Measurements from ENCODE around the gene SLC30A4. TPM values are rescaled to one million over a fixed set of nuclear protein-coding genes. Genes with fewer than 3 reads are reported as not detected.
"Not testable (repeated sequence)": the region's sequence is repeated elsewhere in the genome, so short reads cannot be mapped to it uniquely, and the experiment has no call there.

The SLC30A4 gene
- total RNA-seq, 1 experiment from 2014 or later: 5.8 TPM

- Histone ChIP-seq H3K27ac (no peak overlapping the region), H3K4me1 (replicated peaks) (no peaks in the 10 kb centered on the region), H3K9me3 (replicated peaks) (no peaks in the 10 kb centered on the region)
Observed at GRCh38 chr15:45535486-45536042, 13.0 kb upstream of the SLC30A4 start.

GRCh38 chr15:45534821-45535220, 12.3 kb upstream of the SLC30A4 start:
- H3K4me1 ChIP-seq (replicated peaks): no peaks in the 10 kb centered on the region
- no peaks in the 10 kb centered on the region for H3K9me3 ChIP-seq (replicated peaks)
- H3K27me3 ChIP-seq (replicated peaks): no peaks in the 10 kb centered on the region
- no peak for DNase-seq (ENCODE audit: low read depth in 1 of 2, low spot score in 2 of 2)
- H3K27ac ChIP-seq: no peak overlapping the region
- no peak overlapping the region for H3K4me3 ChIP-seq
- no peaks in the 10 kb centered on the region for H3K36me3 ChIP-seq

More at GRCh38 chr15:45535486-45536042, 13.0 kb upstream of the SLC30A4 start:
- DNase-seq (ENCODE audit: low read depth in 1 of 2, low spot score in 2 of 2): no peak
- Histone ChIP-seq H3K4me3 (no peak overlapping the region), H3K27me3 (replicated peaks) (no peaks in the 10 kb centered on the region), H3K36me3 (no peaks in the 10 kb centered on the region)

DNA sequence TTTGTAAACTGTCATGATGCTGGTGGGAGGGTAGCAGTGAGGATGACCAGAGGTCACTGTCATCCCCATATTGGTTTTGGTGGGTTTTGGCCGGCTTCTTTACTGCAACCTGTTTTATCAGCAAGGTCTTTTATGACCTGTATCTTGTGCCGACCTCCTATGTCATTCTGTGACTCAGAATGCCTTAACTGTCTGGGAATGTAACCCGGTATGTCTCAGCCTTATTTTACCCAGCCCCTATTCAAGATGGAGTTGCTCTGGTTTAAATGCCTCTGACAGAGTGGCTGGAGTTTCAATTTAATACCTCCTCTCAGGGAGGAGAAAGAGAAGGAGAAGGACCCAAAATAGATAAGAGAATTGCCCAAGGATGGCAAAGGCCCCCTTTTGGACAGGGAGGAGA, 10.3 kb upstream of the SLC30A4 start:
- DNase-seq (ENCODE audit: low read depth in 1 of 2, low spot score in 2 of 2); H3K4me3 ChIP-seq; H3K27me3 ChIP-seq (replicated peaks); H3K27ac ChIP-seq; H3K9me3 ChIP-seq (replicated peaks); H3K4me1 ChIP-seq (replicated peaks); H3K36me3 ChIP-seq: not testable (repeated sequence)

- Histone ChIP-seq H3K4me1 (replicated peaks) (no peaks in the 10 kb centered on the region), H3K36me3 (no peaks in the 10 kb centered on the region), H3K9me3 (replicated peaks) (no peaks in the 10 kb centered on the region), H3K4me3 (no peak overlapping the region), H3K27me3 (replicated peaks) (no peaks in the 10 kb centered on the region), H3K27ac (no peak overlapping the region)
- DNase-seq (ENCODE audit: low read depth in 1 of 2, low spot score in 2 of 2): no peak
Observed at GRCh38 chr15:45529613-45530012, 7.1 kb upstream of the SLC30A4 start.

DNA sequence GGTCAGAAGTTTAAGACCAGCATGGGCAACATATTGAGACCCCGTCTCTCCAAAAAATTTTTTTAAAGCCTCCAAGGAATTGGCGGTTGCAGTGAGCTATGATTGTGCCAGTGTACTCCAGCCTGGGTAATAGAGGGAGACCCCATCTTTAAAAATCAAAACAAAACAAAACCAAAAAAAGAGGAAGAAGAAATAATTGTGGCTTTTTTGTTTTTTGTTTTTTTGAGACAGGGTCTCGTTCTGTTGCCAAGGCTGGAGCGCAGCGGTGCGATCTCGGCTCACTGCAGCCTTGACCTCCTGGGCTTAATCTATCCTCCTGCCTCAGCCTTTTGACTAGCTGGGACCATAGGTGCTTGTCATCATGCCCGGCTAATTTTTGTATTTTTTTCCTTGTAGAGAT, 4.5 kb upstream of the SLC30A4 start:
- H3K4me1 ChIP-seq (replicated peaks): peaks cover 5% of the 10 kb centered on the region; the same call in 1 of the 2 replicates
- no peaks in the 10 kb centered on the region for H3K36me3 ChIP-seq
- no peak for DNase-seq (ENCODE audit: low read depth in 1 of 2, low spot score in 2 of 2)
- no peak overlapping the region for H3K27ac ChIP-seq
- no peaks in the 10 kb centered on the region for H3K9me3 ChIP-seq (replicated peaks)
- H3K4me3 ChIP-seq: no peak overlapping the region
- H3K27me3 ChIP-seq (replicated peaks): no peaks in the 10 kb centered on the region

DNA sequence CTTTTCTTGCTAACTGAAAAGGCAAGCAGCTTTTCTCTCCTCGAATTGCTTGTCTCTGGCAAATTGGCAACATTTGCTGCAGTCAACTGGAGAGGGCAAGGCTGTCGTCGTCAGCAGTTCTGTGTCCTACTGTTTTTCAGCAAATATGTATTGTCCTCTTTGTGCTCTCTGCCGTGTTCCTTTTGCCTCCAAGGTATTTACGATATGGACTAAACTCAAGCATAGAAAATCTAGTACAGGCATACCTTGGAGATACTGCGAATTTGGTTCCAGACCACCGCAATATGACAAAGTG, 558 bp upstream of the SLC30A4 start:
- DNase-seq (ENCODE audit: low read depth in 1 of 2, low spot score in 2 of 2): no peak
- Histone ChIP-seq H3K4me1 (replicated peaks) (peaks cover 5% of the 10 kb centered on the region; the same call in 1 of the 2 replicates), H3K4me3 (peak overlapping the region; percentile 79), H3K27me3 (replicated peaks) (no peaks in the 10 kb centered on the region; the same call in 1 of the 2 replicates), H3K27ac (no peak overlapping the region), H3K9me3 (replicated peaks) (no peaks in the 10 kb centered on the region), H3K36me3 (no peaks in the 10 kb centered on the region)

GRCh38 chr15:45521596-45522327, 793 bp downstream of the SLC30A4 start:
- Histone ChIP-seq H3K4me1 (replicated peaks) (peaks cover 5% of the 10 kb centered on the region; the same call in 1 of the 2 replicates), H3K27me3 (replicated peaks) (no peaks in the 10 kb centered on the region; the same call in 1 of the 2 replicates), H3K4me3 (peak overlapping the region; percentile 79), H3K36me3 (no peaks in the 10 kb centered on the region), H3K27ac (no peak overlapping the region), H3K9me3 (replicated peaks) (no peaks in the 10 kb centered on the region)
- no peak for DNase-seq (ENCODE audit: low read depth in 1 of 2, low spot score in 2 of 2)

- H3K27me3 ChIP-seq (replicated peaks): no peaks in the 10 kb centered on the region
- H3K9me3 ChIP-seq (replicated peaks): no peaks in the 10 kb centered on the region
- H3K36me3 ChIP-seq: no peaks in the 10 kb centered on the region
- no peak overlapping the region for H3K27ac ChIP-seq
- no peak overlapping the region for H3K4me3 ChIP-seq
- no peaks in the 10 kb centered on the region for H3K4me1 ChIP-seq (replicated peaks)
- DNase-seq (ENCODE audit: low read depth in 1 of 2, low spot score in 2 of 2): no peak
Observed at GRCh38 chr15:45510758-45511280, 11.7 kb downstream of the SLC30A4 start.

- H3K27me3 ChIP-seq (replicated peaks); H3K27ac ChIP-seq; DNase-seq (ENCODE audit: low read depth in 1 of 2, low spot score in 2 of 2); H3K4me3 ChIP-seq; H3K4me1 ChIP-seq (replicated peaks); H3K9me3 ChIP-seq (replicated peaks); H3K36me3 ChIP-seq: not testable (repeated sequence)
Observed at GRCh38 chr15:45507143-45507542, 15.4 kb downstream of the SLC30A4 start.

DNA sequence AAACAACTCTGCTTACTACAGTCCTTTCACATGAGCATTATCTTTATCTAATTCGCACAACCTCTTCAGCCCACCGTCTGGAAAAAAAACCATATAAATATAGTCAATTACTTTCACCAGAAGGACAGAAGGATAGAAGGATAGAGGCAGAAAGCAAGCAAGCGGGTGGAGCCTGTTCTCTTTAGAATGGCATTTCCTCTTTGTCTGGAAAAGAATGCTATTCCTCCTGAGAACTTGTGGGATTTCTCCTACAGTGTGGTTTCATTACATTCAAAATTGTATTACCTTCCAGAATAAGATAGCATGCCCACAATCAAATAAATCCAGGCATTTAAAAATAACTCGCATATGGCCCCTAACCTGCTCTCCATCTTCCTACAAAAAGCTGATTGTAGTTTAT, 23.1 kb downstream of the SLC30A4 start:
- Histone ChIP-seq H3K4me3 (no peak overlapping the region), H3K27ac (no peak overlapping the region), H3K27me3 (replicated peaks) (no peaks in the 10 kb centered on the region), H3K9me3 (replicated peaks) (no peaks in the 10 kb centered on the region), H3K36me3 (no peaks in the 10 kb centered on the region), H3K4me1 (replicated peaks) (peaks cover 3% of the 10 kb centered on the region; the same call in 1 of the 2 replicates)
- peak in 1 of 2 experiments; percentile 13 for DNase-seq (ENCODE audit: low read depth in 1 of 2, low spot score in 2 of 2)

DNA sequence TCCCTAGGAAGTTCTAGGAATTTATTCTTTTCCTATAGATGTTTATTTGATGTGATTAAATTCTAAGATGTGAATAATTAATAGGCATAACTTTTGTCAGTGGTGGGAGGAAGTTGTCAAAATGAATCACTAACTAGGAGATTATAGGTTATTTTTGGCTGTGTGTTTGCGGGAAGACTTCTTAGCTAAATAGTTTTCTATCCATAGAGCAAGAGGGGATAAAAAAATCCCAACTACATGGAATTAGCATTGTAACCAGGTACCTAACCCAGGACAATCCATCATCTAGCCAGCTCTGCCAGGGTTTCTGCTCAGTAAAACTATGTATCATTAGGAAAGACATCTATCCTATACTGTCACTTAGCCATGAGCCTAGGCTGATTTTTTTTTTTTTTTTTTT, 23.9 kb downstream of the SLC30A4 start:
- DNase-seq (ENCODE audit: low read depth in 1 of 2, low spot score in 2 of 2): no peak
- H3K27me3 ChIP-seq (replicated peaks): no peaks in the 10 kb centered on the region
- H3K4me3 ChIP-seq: no peak overlapping the region
- no peaks in the 10 kb centered on the region for H3K36me3 ChIP-seq
- no peaks in the 10 kb centered on the region for H3K9me3 ChIP-seq (replicated peaks)
- peaks cover 3% of the 10 kb centered on the region; the same call in 1 of the 2 replicates for H3K4me1 ChIP-seq (replicated peaks)
- no peak overlapping the region for H3K27ac ChIP-seq

DNA sequence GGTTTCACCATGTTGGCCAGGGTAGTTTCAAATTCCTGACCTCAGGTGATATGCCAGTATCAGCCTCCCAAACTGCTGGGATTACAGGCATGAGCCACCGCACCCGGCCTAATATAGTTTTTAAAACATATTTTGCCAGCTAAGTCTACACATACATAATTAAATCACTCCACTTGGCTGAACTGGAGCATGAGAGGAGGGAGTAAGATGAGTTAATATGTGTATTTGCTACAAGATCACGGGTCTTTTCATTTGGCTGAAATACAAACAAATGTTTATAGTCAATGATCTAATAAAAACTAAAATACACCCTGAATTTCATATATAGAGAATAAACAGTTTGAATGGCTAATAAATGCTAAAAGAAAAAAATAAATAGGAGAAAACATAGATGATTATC, 25.3 kb downstream of the SLC30A4 start:
- no peak for DNase-seq (ENCODE audit: low read depth in 1 of 2, low spot score in 2 of 2)
- H3K4me1 ChIP-seq (replicated peaks): peaks cover 3% of the 10 kb centered on the region; the same call in 1 of the 2 replicates
- no peaks in the 10 kb centered on the region for H3K36me3 ChIP-seq
- H3K27me3 ChIP-seq (replicated peaks): no peaks in the 10 kb centered on the region
- no peak overlapping the region for H3K4me3 ChIP-seq
- H3K9me3 ChIP-seq (replicated peaks): no peaks in the 10 kb centered on the region
- no peak overlapping the region for H3K27ac ChIP-seq

- Histone ChIP-seq H3K27me3 (replicated peaks) (no peaks in the 10 kb centered on the region), H3K27ac (no peak overlapping the region), H3K4me3 (no peak overlapping the region), H3K36me3 (no peaks in the 10 kb centered on the region), H3K9me3 (replicated peaks) (no peaks in the 10 kb centered on the region), H3K4me1 (replicated peaks) (peaks cover 3% of the 10 kb centered on the region; the same call in 1 of the 2 replicates)
- DNase-seq (ENCODE audit: low read depth in 1 of 2, low spot score in 2 of 2): no peak
Observed at GRCh38 chr15:45496658-45497057, 25.9 kb downstream of the SLC30A4 start.

- no peaks in the 10 kb centered on the region for H3K27me3 ChIP-seq (replicated peaks)
- DNase-seq (ENCODE audit: low read depth in 1 of 2, low spot score in 2 of 2): no peak
- H3K36me3 ChIP-seq: no peaks in the 10 kb centered on the region
- H3K9me3 ChIP-seq (replicated peaks): no peaks in the 10 kb centered on the region; the same call in 1 of the 2 replicates
- H3K4me3 ChIP-seq: no peak overlapping the region
- H3K27ac ChIP-seq: no peak overlapping the region
- H3K4me1 ChIP-seq (replicated peaks): peaks cover 3% of the 10 kb centered on the region; the same call in 1 of the 2 replicates
Observed at GRCh38 chr15:45495588-45495987, 27.0 kb downstream of the SLC30A4 start.

Data from SJSA1 (cell line).